Right hindlimb (tissue), 1 donor: Measurements from ENCODE around the gene EIF3F.

Experiments used
- DNase-seq: peaks from one replicate; pipeline ENCODE4 v3.0.0-alpha.2; 2018

The EIF3F gene

DNA sequence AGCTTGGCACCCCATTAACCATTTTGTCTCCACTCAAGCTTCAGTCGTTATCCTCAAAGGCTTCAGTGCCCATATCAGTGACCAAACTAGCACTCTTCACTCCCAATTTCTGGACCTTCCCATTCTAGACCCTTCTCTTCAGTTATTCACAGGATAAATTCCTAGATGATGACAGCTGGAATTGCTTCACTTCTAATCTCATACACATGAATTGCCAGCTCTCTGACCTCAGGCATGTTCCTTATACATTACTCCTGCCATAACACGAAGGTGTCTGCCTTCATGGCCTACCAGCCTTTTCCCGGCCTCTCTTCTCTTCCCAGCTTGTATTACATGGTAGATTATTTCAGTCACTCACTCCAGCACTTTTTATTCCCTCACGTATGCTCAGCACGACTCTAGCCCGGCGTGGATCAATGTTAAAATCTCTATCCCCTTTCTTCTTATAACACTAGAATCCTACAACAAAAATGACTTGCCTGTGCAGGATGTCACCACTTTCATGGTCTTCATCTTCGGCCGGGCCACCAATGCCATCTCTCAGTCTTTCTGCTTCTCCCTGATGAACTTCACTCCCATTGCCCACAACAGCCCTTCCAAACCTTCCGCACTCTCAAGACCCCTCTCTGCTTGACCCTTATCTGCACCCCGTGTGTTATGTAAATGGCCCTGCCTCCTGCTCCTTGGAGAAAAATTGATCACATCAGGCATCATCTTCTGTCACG, 36.9 kb downstream of the EIF3F start:
- no peak for DNase-seq

DNA sequence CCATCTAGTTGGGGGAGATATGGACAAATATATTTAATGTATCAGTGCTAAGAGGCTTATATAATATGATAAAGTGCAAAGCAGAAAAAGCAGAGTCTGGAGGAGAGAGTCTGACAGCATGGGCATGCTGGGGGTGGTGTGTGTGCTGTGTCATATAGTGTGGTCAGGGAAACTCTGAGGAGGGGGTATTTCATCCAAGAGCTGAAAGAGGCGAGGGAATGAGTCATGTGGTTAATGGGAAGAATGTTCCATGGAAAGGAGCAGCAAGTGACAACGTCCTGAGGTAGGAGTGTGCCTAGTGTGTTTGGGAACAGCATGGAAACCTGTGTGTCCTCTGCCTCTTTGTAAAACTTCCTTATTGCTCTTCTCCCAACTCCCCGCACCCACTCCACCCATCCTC, 38.0 kb downstream of the EIF3F start:
- DNase-seq, result no peak

DNA sequence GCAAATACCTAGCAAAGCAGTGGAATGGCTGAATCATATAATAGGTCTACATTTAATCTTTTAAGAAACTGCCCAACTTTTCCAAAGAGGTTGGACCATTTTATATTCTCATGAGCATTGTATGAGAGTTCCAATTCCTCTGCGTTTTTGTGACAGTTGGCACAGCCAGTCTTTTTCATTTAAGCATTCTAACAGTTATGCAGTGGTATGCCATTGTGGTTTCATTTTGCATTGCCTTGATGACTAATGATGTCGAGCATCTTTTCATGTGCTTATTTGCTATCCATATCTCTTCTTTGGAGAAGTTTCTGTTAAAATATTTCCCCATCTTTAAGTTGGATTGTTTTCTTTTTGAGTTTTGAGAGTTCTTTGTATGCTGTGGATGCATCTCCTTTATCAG, 38.7 kb downstream of the EIF3F start:
- DNase-seq, result no peak

DNA sequence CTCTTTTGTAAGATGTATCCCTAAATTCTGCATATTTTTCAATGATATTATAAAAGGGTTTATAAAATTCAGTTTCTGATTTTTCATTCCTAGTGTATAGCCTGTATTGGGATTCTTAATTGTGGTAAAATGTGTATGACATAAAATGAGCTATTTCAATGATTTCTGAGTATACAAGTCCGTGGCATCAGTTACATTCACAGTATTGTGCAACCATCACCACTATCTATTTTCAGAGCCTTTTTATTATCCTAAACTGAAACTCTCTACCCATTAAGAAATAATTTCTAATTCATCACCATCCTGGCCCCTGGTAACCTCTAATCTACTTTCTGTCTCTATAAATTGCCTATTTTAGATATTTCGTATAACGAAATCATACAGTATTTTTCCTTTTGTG, 39.8 kb downstream of the EIF3F start:
- no peak for DNase-seq

DNA sequence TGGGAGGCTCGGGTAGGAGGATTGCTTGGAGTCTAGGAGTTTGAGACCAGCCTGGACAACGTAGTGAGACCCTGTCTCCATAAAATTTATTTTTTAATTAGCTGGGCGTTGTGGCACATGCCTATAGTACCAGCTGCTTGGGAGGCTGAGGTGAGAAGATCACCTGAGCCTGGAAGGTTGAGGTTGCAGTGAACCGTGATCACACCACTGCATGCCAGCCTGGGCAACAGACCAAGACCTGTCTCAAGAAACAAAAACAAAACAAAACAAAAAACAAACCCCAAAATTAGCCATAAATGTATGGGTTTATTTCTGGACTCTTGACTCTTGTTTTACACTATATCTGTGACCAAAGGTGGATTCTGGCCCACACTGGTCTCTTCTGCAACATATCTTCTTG, 41.6 kb downstream of the EIF3F start:
- DNase-seq, result no peak

- no peak for DNase-seq
These were observed 43.5 kb downstream of the EIF3F start for GRCh38 chr11:8030526-8031247.

GRCh38 chr11:8031248-8032115, 44.3 kb downstream of the EIF3F start:
- DNase-seq, result no peak

- DNase-seq, result no peak
These were observed 45.0 kb downstream of the EIF3F start for GRCh38 chr11:8032122-8032521.

- DNase-seq, result no peak
These were observed 45.6 kb downstream of the EIF3F start for GRCh38 chr11:8032576-8033304.

DNA sequence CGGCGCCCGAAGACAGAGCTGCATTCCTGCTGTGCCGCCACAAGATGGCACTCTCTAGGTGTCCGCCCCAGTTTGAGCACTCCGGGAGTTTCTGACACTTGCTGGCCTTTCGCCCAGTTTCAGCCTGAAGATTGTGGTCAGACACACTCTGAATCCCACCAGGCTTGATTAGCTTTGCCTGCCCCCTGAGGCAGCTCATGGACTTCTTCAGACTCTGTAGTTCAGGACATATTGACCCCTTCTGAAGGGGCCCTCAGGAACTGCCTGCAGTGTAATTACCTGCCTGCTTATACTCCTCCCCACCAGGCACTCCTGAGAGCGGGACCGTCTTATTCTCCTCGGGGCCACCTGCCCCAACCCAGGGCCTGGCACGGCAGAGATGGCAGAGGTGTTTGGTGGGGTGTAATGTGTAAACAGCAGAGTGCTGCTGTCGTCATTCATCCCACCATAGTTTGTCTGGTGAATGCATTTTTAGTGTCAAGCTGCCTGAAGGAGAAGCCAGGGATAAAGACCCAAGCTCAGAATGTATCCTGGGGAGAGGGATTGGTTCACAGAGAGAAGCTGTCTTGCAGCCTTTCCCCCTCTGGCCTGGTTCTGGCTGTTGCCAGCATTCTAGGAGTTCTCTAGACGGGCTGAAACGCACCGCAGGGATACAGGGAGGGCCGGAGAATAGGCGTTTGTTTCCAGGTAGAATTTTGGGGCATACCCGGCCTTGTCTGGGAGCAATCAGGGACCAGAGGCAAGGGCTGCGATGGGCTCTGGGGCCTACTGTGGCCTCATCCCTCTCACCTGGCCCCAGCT, 46.4 kb downstream of the EIF3F start:
- DNase-seq, result peak; percentile 88

- DNase-seq, result no peak
These were observed 47.0 kb downstream of the EIF3F start for GRCh38 chr11:8034106-8034585.

- DNase-seq, result no peak
These were observed 47.6 kb downstream of the EIF3F start for GRCh38 chr11:8034604-8035190.

DNA sequence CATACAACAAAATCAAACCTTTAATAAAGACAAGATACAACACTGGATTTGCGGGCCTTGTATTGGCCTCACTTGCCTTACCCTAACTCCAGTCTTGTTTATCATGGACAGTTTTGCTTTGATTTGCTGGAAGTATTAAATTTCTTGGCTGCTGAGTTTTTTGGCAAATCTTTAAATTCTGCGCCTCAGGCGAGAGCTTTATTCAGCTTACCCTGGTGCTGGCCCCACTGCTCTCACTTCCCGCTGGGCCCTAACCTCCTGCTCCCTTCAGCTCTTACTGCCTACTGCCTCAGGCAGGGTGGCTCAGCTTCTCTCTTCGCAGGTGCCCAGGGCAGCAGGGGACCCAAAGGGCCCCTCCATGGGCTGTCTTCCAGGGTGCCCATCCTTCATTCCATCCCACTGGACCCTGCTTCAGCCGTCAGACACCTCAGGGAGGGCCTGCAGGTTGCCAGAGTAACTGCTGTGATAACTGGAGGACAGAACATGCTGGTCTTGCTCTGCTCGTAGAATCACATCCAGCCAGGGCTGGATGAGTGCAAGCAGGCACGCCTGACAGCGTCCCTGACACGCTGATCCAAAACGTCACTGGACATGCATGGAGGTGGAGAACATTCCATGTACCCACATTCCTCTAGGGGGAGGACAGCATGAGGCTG, 48.2 kb downstream of the EIF3F start:
- no peak for DNase-seq

DNA sequence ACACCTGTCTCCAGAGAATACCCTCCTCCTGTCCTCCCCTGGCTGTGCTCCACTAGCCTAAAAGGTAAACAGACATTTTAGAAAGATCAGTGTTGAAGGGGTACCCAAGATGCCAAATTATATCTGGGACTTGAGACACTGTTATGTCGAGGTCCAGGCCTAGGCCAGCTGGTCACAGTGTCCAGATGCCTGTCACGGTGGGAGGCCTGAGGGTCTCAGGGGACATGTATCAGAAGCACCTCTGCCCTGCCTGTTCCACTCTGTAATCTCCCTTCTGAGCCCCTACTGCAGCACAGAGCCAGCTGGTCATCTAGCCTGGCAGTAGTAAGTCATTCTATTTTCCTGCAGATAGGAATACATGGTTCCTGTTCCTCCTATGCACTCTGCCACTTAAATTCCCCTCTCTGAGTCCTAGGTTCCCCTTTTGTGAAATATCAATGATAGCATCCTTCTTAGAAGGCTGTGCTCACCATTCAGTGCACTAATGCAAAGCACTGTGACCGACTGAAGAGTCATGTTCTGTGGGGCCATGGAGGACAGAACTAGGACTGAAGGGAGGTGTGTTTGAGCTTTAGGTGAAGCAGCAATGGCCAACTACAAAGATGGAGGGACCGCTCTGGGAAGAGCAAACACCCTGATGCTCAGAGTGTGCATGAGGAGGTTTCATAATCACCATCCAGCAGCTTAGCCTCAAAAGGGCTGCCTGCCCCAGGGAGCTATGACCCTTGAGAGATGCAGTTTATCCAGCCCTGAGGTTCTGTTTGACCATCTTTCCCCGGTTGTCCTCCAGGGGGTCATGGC, 49.1 kb downstream of the EIF3F start:
- DNase-seq, result no peak

DNA sequence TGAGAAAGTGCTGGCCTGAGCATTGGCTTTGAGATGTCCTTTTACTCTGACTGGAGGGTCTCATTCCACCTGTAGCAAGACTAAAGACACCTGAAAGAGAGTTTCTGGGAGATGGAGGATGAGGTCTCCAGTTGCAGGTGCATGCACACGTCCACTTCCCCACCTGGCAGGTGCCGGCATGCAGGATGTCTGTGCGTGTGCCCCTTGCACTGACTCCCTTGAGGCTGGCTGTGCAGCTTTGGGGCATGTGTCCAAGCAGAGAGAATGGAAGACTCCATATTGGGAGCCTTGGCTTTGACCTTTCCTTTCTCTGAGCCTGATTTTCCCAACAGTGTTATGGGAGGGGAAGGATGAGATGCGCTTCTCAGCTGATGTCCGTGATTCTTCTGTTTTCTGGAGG, 49.8 kb downstream of the EIF3F start:
- DNase-seq, result no peak

- DNase-seq, result no peak
These were observed 51.3 kb downstream of the EIF3F start for GRCh38 chr11:8038393-8038792.

GRCh38 chr11:8038811-8039529, 51.8 kb downstream of the EIF3F start:
- DNase-seq, result no peak

- no peak for DNase-seq
These were observed 52.6 kb downstream of the EIF3F start for GRCh38 chr11:8039530-8040260.
